Naive B cell (primary cell): ENCODE data around the gene ARID3C. TPM values are rescaled to one million over a fixed set of nuclear protein-coding genes. Genes with fewer than 3 reads are reported as not detected.

Source experiments
- ATAC-seq, 2 donors: fragments of 150-1000 bp; cut with Tn5 transposase; 2 replicates each; pipeline ENCODE4 v1.10.0; 2021; ENCODE audit warnings: low read depth in 2 of 2, mild to moderate bottlenecking in 2 of 2, moderate library complexity in 2 of 2
- DNase-seq: peaks from one replicate; pipeline ENCODE4 v3.0.0; 2022
- H3K27ac Mint-ChIP-seq, 6 donors: one replicate each; pipeline ENCODE4 v1.8.0; 2020 to 2022; ENCODE audit warnings: mild to moderate bottlenecking in 6 of 6, mixed read lengths in 6 of 6, moderate library complexity in 5 of 6, inconsistent platforms in 2 of 6
- H3K27me3 Mint-ChIP-seq, 3 donors: one replicate each; pipeline ENCODE4 v1.8.0; 2021 to 2022; ENCODE audit warnings: mixed read lengths in 3 of 3, mild to moderate bottlenecking in 1 of 3
- H3K36me3 Mint-ChIP-seq, 2 donors: one replicate each; pipeline ENCODE4 v1.8.0; 2020 to 2022; ENCODE audit warnings: mixed read lengths in 2 of 2, inconsistent platforms in 1 of 2, mild to moderate bottlenecking in 1 of 2
- H3K4me1 Mint-ChIP-seq, 3 donors: one replicate each; pipeline ENCODE4 v1.8.0; 2020 to 2022; ENCODE audit warnings: mixed read lengths in 3 of 3, inconsistent platforms in 1 of 3, mild to moderate bottlenecking in 1 of 3, moderate library complexity in 1 of 3
- H3K4me3 Mint-ChIP-seq, 8 donors: one replicate each; pipeline ENCODE4 v1.8.0; 2020 to 2022; ENCODE audit warnings: mild to moderate bottlenecking in 8 of 8, mixed read lengths in 8 of 8, moderate library complexity in 8 of 8, inconsistent platforms in 2 of 8
- H3K9me3 Mint-ChIP-seq, 7 donors: one replicate each; pipeline ENCODE4 v1.8.0; 2020 to 2022; ENCODE audit warnings: mixed read lengths in 7 of 7, mild to moderate bottlenecking in 5 of 7, inconsistent platforms in 2 of 7, moderate library complexity in 1 of 7
- polyA plus RNA-seq, 6 donors: library from polyadenylated mRNA; unstranded; fragments of 300-500 nt; fragmentation: Illumina TruSeq; gene quantifications; one replicate each; pipeline ENCODE4 v1.2.3, GENCODE V29; 2021; ENCODE audit warnings: low read depth in 6 of 6

Gene ARID3C
- polyA plus RNA-seq, 6 donors from 2014 or later, result not detected

- Mint-ChIP-seq H3K4me3 (peak within 1 kb of the TSS in 4 of 8 donors; percentile 35 to 70 (median 60)), H3K9me3 (peaks cover 0 to 1% (median 0%) of the 10 kb centered on the region in 7 donors), H3K27me3 (no peaks in the 10 kb centered on the region), H3K27ac (no peak within 1 kb of the TSS), H3K36me3 (peaks cover 0 to 6% of the 10 kb centered on the region in 2 donors), H3K4me1 (peaks cover 23 to 24% (median 24%) of the 10 kb centered on the region in 3 donors)
- DNase-seq (no peak), ATAC-seq (no peak)
These were observed 33.8 kb upstream of the ARID3C start, which contains the start of gene CCL27 for GRCh38 chr9:34662526-34663302. TSS of gene CCL27 (minus strand) at chr9:34662657. CDS start at chr9:34662633, 24 bp downstream.

- peaks cover 10 to 13% (median 11%) of the 10 kb centered on the region in 3 donors for H3K4me1 Mint-ChIP-seq
- no peak overlapping the region for H3K4me3 Mint-ChIP-seq
- no peak for ATAC-seq
- H3K27ac Mint-ChIP-seq, result no peak overlapping the region
- H3K27me3 Mint-ChIP-seq, result no peaks in the 10 kb centered on the region
- no peaks in the 10 kb centered on the region for H3K9me3 Mint-ChIP-seq
- DNase-seq, result no peak
- peaks cover 0 to 6% of the 10 kb centered on the region in 2 donors for H3K36me3 Mint-ChIP-seq
These were observed 30.9 kb upstream of the ARID3C start for GRCh38 chr9:34659592-34660253.

GRCh38 chr9:34658461-34658860, 29.6 kb upstream of the ARID3C start:
- no peaks in the 10 kb centered on the region for H3K9me3 Mint-ChIP-seq
- H3K27ac Mint-ChIP-seq, result no peak overlapping the region
- H3K27me3 Mint-ChIP-seq, result no peaks in the 10 kb centered on the region
- peaks cover 3 to 4% (median 3%) of the 10 kb centered on the region in 3 donors for H3K4me1 Mint-ChIP-seq
- H3K36me3 Mint-ChIP-seq, result peaks cover 0 to 6% of the 10 kb centered on the region in 2 donors
- DNase-seq (no peak), ATAC-seq (no peak)
- H3K4me3 Mint-ChIP-seq, result no peak overlapping the region

- ATAC-seq, result no peak
- Mint-ChIP-seq H3K36me3 (peaks cover 0 to 6% of the 10 kb centered on the region in 2 donors), H3K27me3 (no peaks in the 10 kb centered on the region), H3K4me1 (peaks cover 9 to 15% (median 14%) of the 10 kb centered on the region in 3 donors), H3K4me3 (no peak overlapping the region), H3K9me3 (no peaks in the 10 kb centered on the region), H3K27ac (no peak overlapping the region)
- no peak for DNase-seq
These were observed 28.1 kb upstream of the ARID3C start for GRCh38 chr9:34656992-34657391.

- H3K36me3 Mint-ChIP-seq, result peaks cover 0 to 1% of the 10 kb centered on the region in 2 donors
These were observed 26.5 kb upstream of the ARID3C start for GRCh38 chr9:34655394-34655793.

GRCh38 chr9:34654323-34655051, 25.6 kb upstream of the ARID3C start:
- no peaks in the 10 kb centered on the region for H3K9me3 Mint-ChIP-seq
- ATAC-seq (no peak), DNase-seq (no peak)
- H3K4me3 Mint-ChIP-seq, result no peak overlapping the region
- peaks cover 0 to 3% of the 10 kb centered on the region in 2 donors for H3K36me3 Mint-ChIP-seq
- no peaks in the 10 kb centered on the region for H3K27me3 Mint-ChIP-seq
- H3K27ac Mint-ChIP-seq, result peak overlapping the region in 1 of 6 donors; percentile 46
- H3K4me1 Mint-ChIP-seq, result peaks cover 10 to 12% (median 11%) of the 10 kb centered on the region in 3 donors

More at GRCh38 chr9:34655394-34655793, 26.5 kb upstream of the ARID3C start:
- ATAC-seq (no peak), DNase-seq (no peak)
- Mint-ChIP-seq H3K4me3 (no peak overlapping the region), H3K4me1 (peaks cover 9 to 11% (median 10%) of the 10 kb centered on the region in 3 donors), H3K27ac (no peak overlapping the region), H3K9me3 (no peaks in the 10 kb centered on the region), H3K27me3 (no peaks in the 10 kb centered on the region)

GRCh38 chr9:34653151-34654072, 24.5 kb upstream of the ARID3C start:
- peak overlapping the region in 1 of 8 donors; percentile 13 for H3K4me3 Mint-ChIP-seq
- DNase-seq (no peak), ATAC-seq (no peak)
- peaks cover 3 to 13% of the 10 kb centered on the region in 2 donors for H3K36me3 Mint-ChIP-seq
- H3K27ac Mint-ChIP-seq, result peak overlapping the region in 4 of 6 donors; percentile 8 to 46 (median 32)
- H3K27me3 Mint-ChIP-seq, result no peaks in the 10 kb centered on the region
- H3K4me1 Mint-ChIP-seq, result peaks cover 14 to 19% (median 15%) of the 10 kb centered on the region in 3 donors
- H3K9me3 Mint-ChIP-seq, result no peaks in the 10 kb centered on the region

- no peaks in the 10 kb centered on the region for H3K9me3 Mint-ChIP-seq
- H3K27ac Mint-ChIP-seq, result peak overlapping the region in 1 of 6 donors; percentile 8
- DNase-seq (no peak), ATAC-seq (no peak)
- H3K4me3 Mint-ChIP-seq, result no peak overlapping the region
- peaks cover 5 to 13% of the 10 kb centered on the region in 2 donors for H3K36me3 Mint-ChIP-seq
- peaks cover 17 to 27% (median 24%) of the 10 kb centered on the region in 3 donors for H3K4me1 Mint-ChIP-seq
- no peaks in the 10 kb centered on the region for H3K27me3 Mint-ChIP-seq
These were observed 23.7 kb upstream of the ARID3C start for GRCh38 chr9:34652602-34653000.

GRCh38 chr9:34651876-34652601, 23.2 kb upstream of the ARID3C start, which contains the start of gene IL11RA:
TSS of gene IL11RA (plus strand) at chr9:34652185. CDS start at chr9:34655218, 3,033 bp downstream.
- Mint-ChIP-seq H3K9me3 (no peaks in the 10 kb centered on the region), H3K27ac (peak within 1 kb of the TSS in 3 of 6 donors; percentile 47 to 76 (median 61)), H3K27me3 (no peaks in the 10 kb centered on the region), H3K4me3 (peak within 1 kb of the TSS in 1 of 8 donors; percentile 20), H3K36me3 (peaks cover 5 to 13% of the 10 kb centered on the region in 2 donors), H3K4me1 (peaks cover 23 to 33% (median 29%) of the 10 kb centered on the region in 3 donors)
- ATAC-seq, result no peak
- DNase-seq, result no peak

GRCh38 chr9:34651321-34651720, 22.5 kb upstream of the ARID3C start:
- ATAC-seq (no peak), DNase-seq (no peak)
- Mint-ChIP-seq H3K9me3 (no peaks in the 10 kb centered on the region), H3K27ac (peak overlapping the region in 1 of 6 donors; percentile 61), H3K4me1 (peaks cover 25 to 39% (median 30%) of the 10 kb centered on the region in 3 donors), H3K4me3 (peak overlapping the region in 1 of 8 donors; percentile 20), H3K36me3 (peaks cover 5 to 13% of the 10 kb centered on the region in 2 donors), H3K27me3 (no peaks in the 10 kb centered on the region)

GRCh38 chr9:34650816-34651215, 21.9 kb upstream of the ARID3C start:
- H3K4me1 Mint-ChIP-seq, result peaks cover 27 to 43% (median 30%) of the 10 kb centered on the region in 3 donors

GRCh38 chr9:34648673-34649072, 19.8 kb upstream of the ARID3C start:
- peaks cover 27 to 44% (median 30%) of the 10 kb centered on the region in 3 donors for H3K4me1 Mint-ChIP-seq
- peaks cover 5 to 13% of the 10 kb centered on the region in 2 donors for H3K36me3 Mint-ChIP-seq

More at GRCh38 chr9:34650816-34651215, 21.9 kb upstream of the ARID3C start:
- H3K36me3 Mint-ChIP-seq, result peaks cover 5 to 13% of the 10 kb centered on the region in 2 donors
- H3K9me3 Mint-ChIP-seq, result no peaks in the 10 kb centered on the region
- H3K4me3 Mint-ChIP-seq, result no peak overlapping the region
- ATAC-seq (no peak), DNase-seq (no peak)
- no peaks in the 10 kb centered on the region for H3K27me3 Mint-ChIP-seq
- peak overlapping the region in 1 of 6 donors; percentile 61 for H3K27ac Mint-ChIP-seq

More at GRCh38 chr9:34648673-34649072, 19.8 kb upstream of the ARID3C start:
- DNase-seq (no peak), ATAC-seq (no peak)
- no peaks in the 10 kb centered on the region for H3K27me3 Mint-ChIP-seq
- no peaks in the 10 kb centered on the region for H3K9me3 Mint-ChIP-seq
- H3K27ac Mint-ChIP-seq, result no peak overlapping the region
- peak overlapping the region in 4 of 8 donors; percentile 6 to 95 (median 10) for H3K4me3 Mint-ChIP-seq
